ENCODE measurements around the gene OR2AK2.
"Not testable (repeated sequence)": the region's sequence is repeated elsewhere in the genome, so short reads cannot be mapped to it uniquely, and the experiment has no call there.

Gene OR2AK2

GRCh38 chr1:247964933-247965332 lies at the start of gene OR2AK2:
Gene OR2AK2 (plus strand): TSS chr1:247965233. CDS start chr1:247965377, 144 bp downstream.
- no peaks in the 10 kb centered on the region for H3K4me1 ChIP-seq (ENCODE audit: insufficient read depth, insufficient read length)
- H3K4me3 ChIP-seq (ENCODE audit: insufficient read length, low read depth) = no peak within 1 kb of the TSS
- H3K36me3 ChIP-seq (ENCODE audit: insufficient read depth, insufficient read length, low read length) = no peaks in the 10 kb centered on the region
- TF ChIP-seq SUZ12 (IDR thresholded peaks at IDR 0.05; ENCODE audit: extremely low read depth, insufficient read depth, insufficient read length) (no peak), YY1 (IDR thresholded peaks at IDR 0.05; ENCODE audit: insufficient read depth, insufficient read length) (no peak), ZNF274 (IDR thresholded peaks at IDR 0.05; ENCODE audit: low read depth, low read length) (no peak)
- H3K9me3 ChIP-seq (ENCODE audit: insufficient read depth, low read length) = no peaks in the 10 kb centered on the region
- H3K27me3 ChIP-seq (ENCODE audit: insufficient read depth, insufficient read length) = no peaks in the 10 kb centered on the region
- no peak within 1 kb of the TSS for H3K9ac ChIP-seq (ENCODE audit: insufficient read length, low read depth)
- no peak for DNase-seq (ENCODE audit: low read depth, low spot score)

- TF ChIP-seq ZNF274 (IDR thresholded peaks at IDR 0.05; ENCODE audit: low read depth, low read length) (no peak), SUZ12 (IDR thresholded peaks at IDR 0.05; ENCODE audit: extremely low read depth, insufficient read depth, insufficient read length) (no peak), YY1 (IDR thresholded peaks at IDR 0.05; ENCODE audit: insufficient read depth, insufficient read length) (no peak)
- H3K4me1 ChIP-seq (ENCODE audit: insufficient read depth, insufficient read length) = no peaks in the 10 kb centered on the region
Measured at GRCh38 chr1:247919952-247920351, 45.1 kb upstream of the OR2AK2 start, which contains the start of gene OR2T8. Gene OR2T8 (plus strand): TSS chr1:247920252. CDS start chr1:247921018, 766 bp downstream.

GRCh38 chr1:247923941-247924340 lies 41.1 kb upstream of the OR2AK2 start:
- Histone ChIP-seq H3K27me3 (ENCODE audit: insufficient read depth, insufficient read length) (no peaks in the 10 kb centered on the region), H3K4me3 (ENCODE audit: insufficient read length, low read depth) (no peak overlapping the region), H3K4me1 (ENCODE audit: insufficient read depth, insufficient read length) (no peaks in the 10 kb centered on the region), H3K9me3 (ENCODE audit: insufficient read depth, low read length) (no peaks in the 10 kb centered on the region), H3K36me3 (ENCODE audit: insufficient read depth, insufficient read length, low read length) (no peaks in the 10 kb centered on the region), H3K9ac (ENCODE audit: insufficient read length, low read depth) (no peak overlapping the region)
- no peak for DNase-seq (ENCODE audit: low read depth, low spot score)
- no peak for TF ChIP-seq SUZ12 (IDR thresholded peaks at IDR 0.05; ENCODE audit: extremely low read depth, insufficient read depth, insufficient read length)
- TF ChIP-seq YY1 (IDR thresholded peaks at IDR 0.05; ENCODE audit: insufficient read depth, insufficient read length) = no peak

More at GRCh38 chr1:247919952-247920351, 45.1 kb upstream of the OR2AK2 start, which contains the start of gene OR2T8:
- Histone ChIP-seq H3K36me3 (ENCODE audit: insufficient read depth, insufficient read length, low read length) (no peaks in the 10 kb centered on the region), H3K9me3 (ENCODE audit: insufficient read depth, low read length) (no peaks in the 10 kb centered on the region), H3K27me3 (ENCODE audit: insufficient read depth, insufficient read length) (no peaks in the 10 kb centered on the region), H3K4me3 (ENCODE audit: insufficient read length, low read depth) (no peak within 1 kb of the TSS), H3K9ac (ENCODE audit: insufficient read length, low read depth) (no peak within 1 kb of the TSS)
- DNase-seq (ENCODE audit: low read depth, low spot score) = no peak

- H3K36me3 ChIP-seq (ENCODE audit: insufficient read depth, insufficient read length, low read length) = no peaks in the 10 kb centered on the region
- DNase-seq (ENCODE audit: low read depth, low spot score) = no peak
- H3K4me1 ChIP-seq (ENCODE audit: insufficient read depth, insufficient read length) = no peaks in the 10 kb centered on the region
- H3K4me3 ChIP-seq (ENCODE audit: insufficient read length, low read depth) = no peak within 1 kb of the TSS
- TF ChIP-seq ZNF274 (IDR thresholded peaks at IDR 0.05; ENCODE audit: low read depth, low read length) = no peak
- no peak for TF ChIP-seq SUZ12 (IDR thresholded peaks at IDR 0.05; ENCODE audit: extremely low read depth, insufficient read depth, insufficient read length)
- no peak for TF ChIP-seq YY1 (IDR thresholded peaks at IDR 0.05; ENCODE audit: insufficient read depth, insufficient read length)
- no peak within 1 kb of the TSS for H3K9ac ChIP-seq (ENCODE audit: insufficient read length, low read depth)
- no peaks in the 10 kb centered on the region for H3K27me3 ChIP-seq (ENCODE audit: insufficient read depth, insufficient read length)
- H3K9me3 ChIP-seq (ENCODE audit: insufficient read depth, low read length) = no peaks in the 10 kb centered on the region
Measured at GRCh38 chr1:247924868-247925267, 40.2 kb upstream of the OR2AK2 start, which contains the start of gene OR2AJ1. Gene OR2AJ1 (plus strand): TSS chr1:247924889. CDS start chr1:247933769, 8,880 bp downstream.

GRCh38 chr1:247933989-247934388 lies 31.0 kb upstream of the OR2AK2 start:
- no peak overlapping the region for H3K9ac ChIP-seq (ENCODE audit: insufficient read length, low read depth)
- no peaks in the 10 kb centered on the region for H3K4me1 ChIP-seq (ENCODE audit: insufficient read depth, insufficient read length)
- no peak overlapping the region for H3K4me3 ChIP-seq (ENCODE audit: insufficient read length, low read depth)
- peaks cover 16% of the 10 kb centered on the region; the same call in 1 of the 2 replicates for H3K9me3 ChIP-seq (ENCODE audit: insufficient read depth, low read length)
- DNase-seq (ENCODE audit: low read depth, low spot score) = no peak
- TF ChIP-seq YY1 (IDR thresholded peaks at IDR 0.05; ENCODE audit: insufficient read depth, insufficient read length) = no peak
- TF ChIP-seq ZNF274 (IDR thresholded peaks at IDR 0.05; ENCODE audit: low read depth, low read length) = no peak
- TF ChIP-seq SUZ12 (IDR thresholded peaks at IDR 0.05; ENCODE audit: extremely low read depth, insufficient read depth, insufficient read length) = no peak
- no peaks in the 10 kb centered on the region for H3K36me3 ChIP-seq (ENCODE audit: insufficient read depth, insufficient read length, low read length)
- H3K27me3 ChIP-seq (ENCODE audit: insufficient read depth, insufficient read length) = no peaks in the 10 kb centered on the region

GRCh38 chr1:247935781-247936180 lies 29.3 kb upstream of the OR2AK2 start:
- Histone ChIP-seq H3K27me3 (ENCODE audit: insufficient read depth, insufficient read length) (no peaks in the 10 kb centered on the region), H3K36me3 (ENCODE audit: insufficient read depth, insufficient read length, low read length) (no peaks in the 10 kb centered on the region), H3K9me3 (ENCODE audit: insufficient read depth, low read length) (peaks cover 16% of the 10 kb centered on the region; the same call in 1 of the 2 replicates), H3K4me3 (ENCODE audit: insufficient read length, low read depth) (no peak overlapping the region), H3K4me1 (ENCODE audit: insufficient read depth, insufficient read length) (no peaks in the 10 kb centered on the region), H3K9ac (ENCODE audit: insufficient read length, low read depth) (no peak overlapping the region)
- no peak for TF ChIP-seq YY1 (IDR thresholded peaks at IDR 0.05; ENCODE audit: insufficient read depth, insufficient read length)
- no peak for TF ChIP-seq ZNF274 (IDR thresholded peaks at IDR 0.05; ENCODE audit: low read depth, low read length)
- TF ChIP-seq SUZ12 (IDR thresholded peaks at IDR 0.05; ENCODE audit: extremely low read depth, insufficient read depth, insufficient read length) = no peak
- DNase-seq (ENCODE audit: low read depth, low spot score) = no peak

- H3K9ac ChIP-seq (ENCODE audit: insufficient read length, low read depth) = no peak overlapping the region
- TF ChIP-seq YY1 (IDR thresholded peaks at IDR 0.05; ENCODE audit: insufficient read depth, insufficient read length) (no peak), ZNF274 (IDR thresholded peaks at IDR 0.05; ENCODE audit: low read depth, low read length) (no peak)
- no peaks in the 10 kb centered on the region for H3K4me1 ChIP-seq (ENCODE audit: insufficient read depth, insufficient read length)
Measured at GRCh38 chr1:247936415-247936814, 28.6 kb upstream of the OR2AK2 start.

GRCh38 chr1:247936965-247937734 lies 27.9 kb upstream of the OR2AK2 start:
- Histone ChIP-seq H3K9ac (ENCODE audit: insufficient read length, low read depth) (peak overlapping the region; percentile 57), H3K9me3 (ENCODE audit: insufficient read depth, low read length) (peaks cover 16% of the 10 kb centered on the region; the same call in 1 of the 2 replicates), H3K4me3 (ENCODE audit: insufficient read length, low read depth) (peak overlapping the region; percentile 35)
- peak; percentile 96 for DNase-seq (ENCODE audit: low read depth, low spot score)
- not testable (repeated sequence) for H3K36me3 ChIP-seq (ENCODE audit: insufficient read depth, insufficient read length, low read length); H3K27me3 ChIP-seq (ENCODE audit: insufficient read depth, insufficient read length); H3K4me1 ChIP-seq (ENCODE audit: insufficient read depth, insufficient read length)

More at GRCh38 chr1:247936415-247936814, 28.6 kb upstream of the OR2AK2 start:
- Histone ChIP-seq H3K4me3 (ENCODE audit: insufficient read length, low read depth) (no peak overlapping the region), H3K36me3 (ENCODE audit: insufficient read depth, insufficient read length, low read length) (no peaks in the 10 kb centered on the region), H3K27me3 (ENCODE audit: insufficient read depth, insufficient read length) (no peaks in the 10 kb centered on the region), H3K9me3 (ENCODE audit: insufficient read depth, low read length) (peaks cover 16% of the 10 kb centered on the region; the same call in 1 of the 2 replicates)
- no peak for DNase-seq (ENCODE audit: low read depth, low spot score)

All from NT2/D1 (cell line).